HG03095 (cell line): Measurements from ENCODE around the gene RPTN.

Experiments
- ATAC-seq: cut with Tn5 transposase; IDR thresholded peaks from one replicate; pipeline ENCODE4 v1.9.1; 2021; ENCODE audit warnings: moderate library complexity; ENCODE audit not compliant: unreplicated experiment

The RPTN gene

GRCh38 chr1:152159144-152159543 lies at the start of gene RPTN:
TSS of gene RPTN (minus strand) at chr1:152159228. CDS start at chr1:152157889, 1,339 bp downstream.
- ATAC-seq = no peak

- no peak for ATAC-seq
Measured at GRCh38 chr1:152198982-152199381, 40.0 kb upstream of the RPTN start.

GRCh38 chr1:152197361-152197941 lies 38.4 kb upstream of the RPTN start:
- no peak for ATAC-seq

- ATAC-seq = no peak
Measured at GRCh38 chr1:152191711-152192110, 32.7 kb upstream of the RPTN start.

- ATAC-seq = no peak
Measured at GRCh38 chr1:152191260-152191659, 32.2 kb upstream of the RPTN start.

- ATAC-seq = no peak
Measured at GRCh38 chr1:152190589-152190988, 31.6 kb upstream of the RPTN start.

GRCh38 chr1:152189657-152190442 lies 30.8 kb upstream of the RPTN start:
- ATAC-seq = no peak

- no peak for ATAC-seq
Measured at GRCh38 chr1:152188673-152189591, 29.9 kb upstream of the RPTN start.

GRCh38 chr1:152186556-152187285 lies 27.7 kb upstream of the RPTN start:
- no peak for ATAC-seq

GRCh38 chr1:152185544-152186391 lies 26.7 kb upstream of the RPTN start:
- ATAC-seq = no peak

GRCh38 chr1:152182944-152183361 lies 23.9 kb upstream of the RPTN start:
- no peak for ATAC-seq

GRCh38 chr1:152182431-152182830 lies 23.4 kb upstream of the RPTN start:
- no peak for ATAC-seq

GRCh38 chr1:152179566-152179965 lies 20.5 kb upstream of the RPTN start:
- no peak for ATAC-seq

GRCh38 chr1:152170287-152170905 lies 11.4 kb upstream of the RPTN start:
- no peak for ATAC-seq

- ATAC-seq = no peak
Measured at GRCh38 chr1:152169366-152170025, 10.5 kb upstream of the RPTN start.

GRCh38 chr1:152168535-152168868 lies 9.5 kb upstream of the RPTN start:
- no peak for ATAC-seq

GRCh38 chr1:152167835-152168534 lies 9.0 kb upstream of the RPTN start:
- no peak for ATAC-seq

GRCh38 chr1:152166966-152167365 lies 7.9 kb upstream of the RPTN start:
- ATAC-seq = no peak
